Endothelial cell (in vitro differentiated cells): ENCODE data around the gene ARHGAP26. TPM values are rescaled to one million over a fixed set of nuclear protein-coding genes. Genes with fewer than 3 reads are reported as not detected.

Experiments used
- DNase-seq: peaks from one replicate; pipeline ENCODE4 v3.0.0; 2021; ENCODE audit warnings: low spot score
- H3K27ac Mint-ChIP-seq: one replicate; pipeline ENCODE4 v1.8.0; 2021; ENCODE audit warnings: mixed read lengths, inconsistent platforms; ENCODE audit not compliant: unreplicated experiment
- H3K27me3 Mint-ChIP-seq: one replicate; pipeline ENCODE4 v1.8.0; 2021; ENCODE audit warnings: mild to moderate bottlenecking, moderate library complexity, mixed read lengths, inconsistent platforms; ENCODE audit not compliant: unreplicated experiment
- H3K36me3 Mint-ChIP-seq: one replicate; pipeline ENCODE4 v1.8.0; 2021; ENCODE audit warnings: mild to moderate bottlenecking, low read depth, mixed read lengths, inconsistent platforms; ENCODE audit not compliant: unreplicated experiment
- H3K4me1 Mint-ChIP-seq: one replicate; pipeline ENCODE4 v1.8.0; 2021; ENCODE audit warnings: mild to moderate bottlenecking, mixed read lengths, inconsistent platforms; ENCODE audit not compliant: unreplicated experiment
- H3K4me3 Mint-ChIP-seq: one replicate; pipeline ENCODE4 v1.8.0; 2021; ENCODE audit warnings: mild to moderate bottlenecking, mixed read lengths, inconsistent platforms; ENCODE audit not compliant: unreplicated experiment
- H3K9me3 Mint-ChIP-seq: one replicate; pipeline ENCODE4 v1.8.0; 2021; ENCODE audit warnings: mixed read lengths, inconsistent platforms; ENCODE audit not compliant: unreplicated experiment
- CTCF ChIP-seq: fragments of 200-600 bp; sonication (generic); IDR thresholded peaks from one replicate; pipeline ENCODE4 v1.5.0; 2021; ENCODE audit warnings: antibody characterized with exemption; ENCODE audit not compliant: unreplicated experiment
- total RNA-seq: library from RNA; stranded (reverse); fragmentation: NEBNext Ultra II Directional; extraction: Animal tissue kit (Norgen Biotek cat#: 25700); gene quantifications from one replicate; pipeline ENCODE4 v1.2.1, GENCODE V29; 2021; ENCODE audit not compliant: unreplicated experiment

ARHGAP26 gene
- total RNA-seq, 1 donor from 2014 or later = 81.5 TPM

GRCh38 chr5:142816531-142817430, 46.6 kb downstream of the ARHGAP26 start:
- Mint-ChIP-seq H3K27me3 (peaks cover 3% of the 10 kb centered on the region), H3K9me3 (no peaks in the 10 kb centered on the region), H3K36me3 (peaks cover 10% of the 10 kb centered on the region), H3K4me3 (no peak overlapping the region), H3K4me1 (peaks cover 32% of the 10 kb centered on the region), H3K27ac (no peak overlapping the region)
- DNase-seq = no peak
- TF ChIP-seq CTCF = no peak

GRCh38 chr5:142817949-142818431, 47.8 kb downstream of the ARHGAP26 start:
- TF ChIP-seq CTCF = no peak
- peaks cover 27% of the 10 kb centered on the region for H3K4me1 Mint-ChIP-seq
- H3K27ac Mint-ChIP-seq = no peak overlapping the region
- DNase-seq = no peak
- no peaks in the 10 kb centered on the region for H3K9me3 Mint-ChIP-seq
- peaks cover 10% of the 10 kb centered on the region for H3K36me3 Mint-ChIP-seq
- peaks cover 3% of the 10 kb centered on the region for H3K27me3 Mint-ChIP-seq
- no peak overlapping the region for H3K4me3 Mint-ChIP-seq

- Mint-ChIP-seq H3K9me3 (no peaks in the 10 kb centered on the region), H3K4me1 (peaks cover 15% of the 10 kb centered on the region), H3K27me3 (peaks cover 3% of the 10 kb centered on the region), H3K4me3 (no peak overlapping the region), H3K36me3 (peaks cover 9% of the 10 kb centered on the region), H3K27ac (no peak overlapping the region)
- TF ChIP-seq CTCF = no peak
- no peak for DNase-seq
Measured at GRCh38 chr5:142819292-142819691, 49.1 kb downstream of the ARHGAP26 start.

- H3K4me1 Mint-ChIP-seq = peaks cover 13% of the 10 kb centered on the region
- H3K4me3 Mint-ChIP-seq = no peak overlapping the region
- H3K9me3 Mint-ChIP-seq = no peaks in the 10 kb centered on the region
- H3K27ac Mint-ChIP-seq = peak overlapping the region; percentile 7
- peaks cover 4% of the 10 kb centered on the region for H3K36me3 Mint-ChIP-seq
- no peak for TF ChIP-seq CTCF
- DNase-seq = no peak
- peaks cover 3% of the 10 kb centered on the region for H3K27me3 Mint-ChIP-seq
Measured at GRCh38 chr5:142819825-142820224, 49.6 kb downstream of the ARHGAP26 start.

GRCh38 chr5:142820447-142820846, 50.3 kb downstream of the ARHGAP26 start:
- H3K27me3 Mint-ChIP-seq = peaks cover 3% of the 10 kb centered on the region
- peaks cover 4% of the 10 kb centered on the region for H3K36me3 Mint-ChIP-seq
- H3K4me3 Mint-ChIP-seq = no peak overlapping the region
- peaks cover 16% of the 10 kb centered on the region for H3K4me1 Mint-ChIP-seq
- H3K9me3 Mint-ChIP-seq = no peaks in the 10 kb centered on the region
- no peak overlapping the region for H3K27ac Mint-ChIP-seq
- no peak for TF ChIP-seq CTCF
- no peak for DNase-seq
